NB4 (cell line): ENCODE data around the gene ZNF793.

ENCODE experiments used
- MYC ChIP-seq: IDR thresholded peaks from 2 replicates; pipeline ENCODE4 v1.6.1; 2011; ENCODE audit warnings: low read depth, low read length
- POLR2A ChIP-seq: IDR thresholded peaks from 2 replicates; pipeline ENCODE4 v1.6.1; 2011; ENCODE audit warnings: mild to moderate bottlenecking; ENCODE audit not compliant: insufficient read length; ENCODE audit errors: extremely low read depth
- TF ChIP-seq, protein P1 (sequence below): IDR thresholded peaks from one replicate; pipeline ENCODE4 v1.5.1; 2012; ENCODE audit warnings: low read depth, low read length
- TF ChIP-seq, protein P2 (sequence below): IDR thresholded peaks from 2 replicates; pipeline ENCODE4 v1.6.1; 2011; ENCODE audit warnings: low read depth, low read length

DNA sequence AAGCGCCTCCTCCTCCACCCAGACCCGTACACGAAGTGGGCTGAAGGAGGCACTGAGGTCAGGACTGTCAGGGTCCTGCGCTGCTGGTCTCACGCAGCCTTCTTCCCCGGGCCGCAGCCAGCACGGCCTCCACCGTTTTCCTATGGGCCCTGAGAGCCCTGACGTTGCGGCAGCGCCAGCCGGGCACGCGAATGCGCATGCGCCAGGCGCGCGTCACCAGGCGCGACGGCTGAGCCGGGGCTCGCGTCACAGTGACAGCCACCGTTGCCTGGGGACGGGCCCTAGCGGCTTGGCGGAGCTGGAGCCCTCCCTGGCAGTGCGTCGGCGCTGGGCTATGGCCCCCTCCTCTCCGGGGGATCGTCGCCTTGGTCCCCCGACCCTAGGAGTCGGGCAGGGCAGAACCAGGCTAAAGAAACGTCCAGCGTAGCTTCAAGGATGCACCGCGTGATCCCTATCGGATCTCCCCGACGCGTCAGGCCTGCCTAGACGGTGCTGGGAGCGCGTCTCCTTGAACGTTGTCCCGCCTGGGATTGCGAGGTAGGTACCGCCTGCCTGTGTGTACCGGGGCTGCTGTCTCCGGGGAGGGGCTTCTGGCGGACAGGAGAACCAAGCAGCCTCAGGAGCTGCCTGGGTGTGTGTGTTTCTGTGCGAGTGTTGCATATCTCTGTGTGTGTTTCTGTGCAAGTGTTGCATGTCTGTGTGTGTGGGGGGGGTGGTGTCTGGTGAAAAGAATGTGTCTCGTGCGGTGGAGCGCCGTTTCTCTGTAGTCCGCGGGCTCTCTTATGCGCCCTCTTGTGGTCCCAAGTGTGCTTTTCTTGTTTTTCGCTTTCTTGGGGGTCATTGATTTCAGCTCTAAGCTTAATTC lies 44.6 kb downstream of the ZNF793 start:
- no peak for TF ChIP-seq POLR2A
- TF ChIP-seq, protein P1, sequence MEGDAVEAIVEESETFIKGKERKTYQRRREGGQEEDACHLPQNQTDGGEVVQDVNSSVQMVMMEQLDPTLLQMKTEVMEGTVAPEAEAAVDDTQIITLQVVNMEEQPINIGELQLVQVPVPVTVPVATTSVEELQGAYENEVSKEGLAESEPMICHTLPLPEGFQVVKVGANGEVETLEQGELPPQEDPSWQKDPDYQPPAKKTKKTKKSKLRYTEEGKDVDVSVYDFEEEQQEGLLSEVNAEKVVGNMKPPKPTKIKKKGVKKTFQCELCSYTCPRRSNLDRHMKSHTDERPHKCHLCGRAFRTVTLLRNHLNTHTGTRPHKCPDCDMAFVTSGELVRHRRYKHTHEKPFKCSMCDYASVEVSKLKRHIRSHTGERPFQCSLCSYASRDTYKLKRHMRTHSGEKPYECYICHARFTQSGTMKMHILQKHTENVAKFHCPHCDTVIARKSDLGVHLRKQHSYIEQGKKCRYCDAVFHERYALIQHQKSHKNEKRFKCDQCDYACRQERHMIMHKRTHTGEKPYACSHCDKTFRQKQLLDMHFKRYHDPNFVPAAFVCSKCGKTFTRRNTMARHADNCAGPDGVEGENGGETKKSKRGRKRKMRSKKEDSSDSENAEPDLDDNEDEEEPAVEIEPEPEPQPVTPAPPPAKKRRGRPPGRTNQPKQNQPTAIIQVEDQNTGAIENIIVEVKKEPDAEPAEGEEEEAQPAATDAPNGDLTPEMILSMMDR, result no peak
- TF ChIP-seq, protein P2, sequence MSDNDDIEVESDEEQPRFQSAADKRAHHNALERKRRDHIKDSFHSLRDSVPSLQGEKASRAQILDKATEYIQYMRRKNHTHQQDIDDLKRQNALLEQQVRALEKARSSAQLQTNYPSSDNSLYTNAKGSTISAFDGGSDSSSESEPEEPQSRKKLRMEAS, result no peak
- no peak for TF ChIP-seq MYC
